Omental fat pad (tissue), 4 donors: ENCODE measurements around the gene OBSL1. TPM values are rescaled to one million over a fixed set of nuclear protein-coding genes. Genes with fewer than 3 reads are reported as not detected.

Experiments
- ATAC-seq: fragments of 150-250 bp; one replicate; pipeline ENCODE4 v1.9.1; 2016; ENCODE audit warnings: mild to moderate bottlenecking, moderate library complexity; ENCODE audit not compliant: low FRiP score
- DNase-seq: peaks from one replicate; pipeline ENCODE4 v3.0.0-alpha.2; 2019; ENCODE audit warnings: low spot score
- CTCF ChIP-seq, 3 donors: fragments of 450-650 bp; IDR thresholded peaks; one replicate each; pipeline ENCODE4 v1.5.1; 2016 to 2017; ENCODE audit warnings: antibody characterized with exemption in 3 of 3, mild to moderate bottlenecking in 3 of 3, moderate library complexity in 2 of 3
- total RNA-seq, 4 donors: library from RNA; depleted of rRNA; stranded (reverse); fragments of >200 nt; gene quantifications; one replicate each; pipeline ENCODE4 v1.1.0, GENCODE V29; 2016

Gene OBSL1
- total RNA-seq, 4 donors from 2014 or later: 68.6 to 117 (median 88.7) TPM

- ATAC-seq (no peak), DNase-seq (no peak)
- TF ChIP-seq CTCF (IDR thresholded peaks at IDR 0.05): no peak
These were observed 37.1 kb upstream of the OBSL1 start for GRCh38 chr2:219608399-219608964.

- no peak for TF ChIP-seq CTCF (IDR thresholded peaks at IDR 0.05)
- ATAC-seq (no peak), DNase-seq (no peak)
These were observed 36.6 kb upstream of the OBSL1 start for GRCh38 chr2:219607931-219608330.

- no peak for DNase-seq
- ATAC-seq: no peak
- TF ChIP-seq CTCF (IDR thresholded peaks at IDR 0.05): no peak
These were observed 34.2 kb upstream of the OBSL1 start for GRCh38 chr2:219605607-219605954.

- DNase-seq (no peak), ATAC-seq (no peak)
- no peak for TF ChIP-seq CTCF (IDR thresholded peaks at IDR 0.05)
These were observed 32.4 kb upstream of the OBSL1 start for GRCh38 chr2:219603771-219604170.

- DNase-seq (no peak), ATAC-seq (no peak)
- no peak for TF ChIP-seq CTCF (IDR thresholded peaks at IDR 0.05)
These were observed 27.2 kb upstream of the OBSL1 start for GRCh38 chr2:219598308-219599078.

- no peak for TF ChIP-seq CTCF (IDR thresholded peaks at IDR 0.05)
- ATAC-seq: peak; percentile 96
- DNase-seq: peak; percentile 97
These were observed 26.4 kb upstream of the OBSL1 start, which contains the start of gene STK11IP for GRCh38 chr2:219597552-219598307. Gene STK11IP, plus strand, starts transcription at chr2:219597857. Its CDS starts 263 bp downstream, at chr2:219598120.
